HL-60 (cell line): ENCODE data around the gene MBNL3.

Experiments used
- DNase-seq, 2 experiments: peaks; one replicate each; pipeline ENCODE4 v3.0.0-alpha.2; 2010 to 2020; ENCODE audit warnings: low read depth in 1 of 2, low spot score in 1 of 2
- H3K27ac ChIP-seq: fragments of 250-450 bp; sonication (Bioruptor Pico); replicated peaks from 2 replicates; pipeline ENCODE4 v1.5.1; 2020; ENCODE audit warnings: mild to moderate bottlenecking, moderate library complexity
- H3K27me3 ChIP-seq: fragments of 250-450 bp; sonication (Bioruptor Pico); 2 replicates; pipeline ENCODE4 v1.5.1; 2021; ENCODE audit warnings: mild to moderate bottlenecking, moderate library complexity; ENCODE audit not compliant: insufficient read depth, poor library complexity, severe bottlenecking
- H3K4me3 ChIP-seq: replicated peaks from 2 replicates; pipeline ENCODE4 v1.5.1; 2011; ENCODE audit warnings: mild to moderate bottlenecking, control low read depth, low read length; ENCODE audit not compliant: insufficient read depth
- CTCF ChIP-seq: IDR thresholded peaks from one replicate; pipeline ENCODE4 v1.5.1; 2011; ENCODE audit warnings: low read length, control low read depth, inconsistent platforms; ENCODE audit not compliant: insufficient read depth
- GABPA ChIP-seq: IDR thresholded peaks from 2 replicates; pipeline ENCODE4 v1.6.1; 2012; ENCODE audit warnings: low read depth
- POLR2AphosphoS5 ChIP-seq: IDR thresholded peaks from 2 replicates; pipeline ENCODE4 v1.6.1; 2012; ENCODE audit warnings: low read depth
- REST ChIP-seq: IDR thresholded peaks from 2 replicates; pipeline ENCODE4 v1.6.1; 2012; ENCODE audit warnings: low read depth; ENCODE audit not compliant: insufficient replicate concordance
- SPI1 ChIP-seq: IDR thresholded peaks from 2 replicates; pipeline ENCODE4 v1.6.1; 2012; ENCODE audit warnings: low read depth, mild to moderate bottlenecking, borderline replicate concordance
- long read RNA-seq: library from polyadenylated mRNA; unstranded; transcript quantifications from one replicate; pipeline ENCODE4 v2.0.0, GENCODE V29; 2020

MBNL3 gene
- long read RNA-seq, partial matches to known transcripts = 1 of 11 reads
- long read RNA-seq, other reads (novel, unspliced or antisense) = 10 of 11 reads

GRCh38 chrX:132488819-132489577 is at the start of gene MBNL3:
TSS of gene MBNL3 (minus strand) at chrX:132489038. CDS start at chrX:132439611, 49,427 bp downstream.
- Histone ChIP-seq H3K27me3 (no peaks in the 10 kb centered on the region), H3K4me3 (peak within 1 kb of the TSS; percentile 44), H3K27ac (peak within 1 kb of the TSS; percentile 98)
- no peak for TF ChIP-seq GABPA
- no peak for TF ChIP-seq SPI1
- TF ChIP-seq POLR2AphosphoS5 = no peak
- TF ChIP-seq CTCF = no peak
- peak; percentile 57 for TF ChIP-seq REST
- DNase-seq = peak; percentile 40 to 69

GRCh38 chrX:132533409-132533808 is 44.6 kb upstream of the MBNL3 start:
- DNase-seq = no peak
- H3K27me3 ChIP-seq = no peaks in the 10 kb centered on the region
- no peak overlapping the region for H3K27ac ChIP-seq
- no peak overlapping the region for H3K4me3 ChIP-seq
- TF ChIP-seq SPI1 (no peak), POLR2AphosphoS5 (no peak), REST (no peak), CTCF (no peak), GABPA (no peak)

- H3K27me3 ChIP-seq = no peaks in the 10 kb centered on the region
- no peak for DNase-seq
- TF ChIP-seq POLR2AphosphoS5 = no peak
- TF ChIP-seq GABPA = no peak
- no peak for TF ChIP-seq SPI1
- TF ChIP-seq CTCF = no peak
- no peak for TF ChIP-seq REST
- no peak overlapping the region for H3K27ac ChIP-seq
- H3K4me3 ChIP-seq = no peak overlapping the region
Measured at GRCh38 chrX:132532913-132533312, 44.1 kb upstream of the MBNL3 start.
